ENCODE measurements around the gene COL15A1.

Gene COL15A1

DNA sequence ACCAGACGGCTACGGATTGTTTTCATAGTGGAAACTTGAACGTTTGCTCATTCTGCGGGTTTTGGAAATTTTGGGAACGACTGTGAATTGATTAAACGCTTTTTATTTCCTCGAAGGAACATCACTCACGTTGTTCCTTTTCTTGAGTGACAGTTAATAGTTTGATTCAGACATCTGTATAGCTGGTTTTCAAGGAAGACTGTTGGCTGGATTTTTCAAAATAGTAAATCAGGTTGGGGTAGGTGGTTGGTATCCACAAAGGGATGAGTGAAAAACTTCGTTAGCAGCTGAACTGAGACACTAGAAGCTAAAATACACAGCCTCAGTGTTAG lies 162.3 kb downstream of the COL15A1 start:
- TF ChIP-seq JUND (IDR thresholded peaks at IDR 0.05; ENCODE audit: low read depth): no peak
- no peak for DNase-seq (ENCODE audit: low read depth in 1 of 2, low spot score in 1 of 2)
- in situ Hi-C loops (cut with HindIII; ENCODE audit: low pct_unique_long_range_greater_than_20kb, low sequenced_read_pairs): no loop called here

DNA sequence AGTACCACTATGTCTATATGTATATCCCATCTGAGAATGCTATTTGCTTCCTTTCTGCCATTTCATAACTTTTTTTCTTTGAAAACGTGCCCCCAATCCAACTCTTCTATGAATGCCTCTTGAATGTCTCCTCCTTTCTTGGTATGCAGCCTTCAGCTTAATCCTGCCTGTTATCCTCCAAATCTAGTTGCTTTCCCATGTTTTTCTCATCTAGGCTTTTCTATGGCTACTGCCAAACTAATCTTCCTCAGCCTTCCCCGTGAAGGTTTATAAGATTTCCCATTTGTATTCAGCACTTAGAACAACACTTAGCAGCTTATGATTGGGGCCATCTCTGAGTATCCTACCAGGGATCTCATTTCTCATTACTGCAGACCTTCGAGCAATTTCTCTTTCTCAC lies 163.7 kb downstream of the COL15A1 start:
- DNase-seq (ENCODE audit: low read depth in 1 of 2, low spot score in 1 of 2): no peak
- in situ Hi-C loops (cut with HindIII; ENCODE audit: low pct_unique_long_range_greater_than_20kb, low sequenced_read_pairs): no loop called here
- no peak for TF ChIP-seq JUND (IDR thresholded peaks at IDR 0.05; ENCODE audit: low read depth)

DNA sequence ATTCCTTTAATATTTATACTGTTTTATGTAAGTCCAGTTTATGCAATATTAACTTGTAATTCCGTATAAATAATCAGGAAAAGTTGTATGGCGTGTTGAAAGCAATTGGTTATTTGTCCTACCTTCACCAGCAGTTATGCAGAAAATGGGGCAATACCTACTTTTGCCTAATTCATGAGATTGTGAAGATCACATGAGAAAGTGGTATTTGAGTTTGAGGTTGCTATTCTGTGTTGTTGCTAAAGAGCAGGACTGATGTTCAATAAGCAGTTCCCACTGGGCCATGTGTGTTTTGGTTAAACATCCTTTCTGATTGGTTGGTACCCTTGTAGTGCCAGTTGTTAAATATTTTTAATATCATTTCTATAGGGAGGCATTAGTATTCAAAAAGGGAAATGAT lies 164.4 kb downstream of the COL15A1 start:
- in situ Hi-C loops (cut with HindIII; ENCODE audit: low pct_unique_long_range_greater_than_20kb, low sequenced_read_pairs): no loop called here

DNA sequence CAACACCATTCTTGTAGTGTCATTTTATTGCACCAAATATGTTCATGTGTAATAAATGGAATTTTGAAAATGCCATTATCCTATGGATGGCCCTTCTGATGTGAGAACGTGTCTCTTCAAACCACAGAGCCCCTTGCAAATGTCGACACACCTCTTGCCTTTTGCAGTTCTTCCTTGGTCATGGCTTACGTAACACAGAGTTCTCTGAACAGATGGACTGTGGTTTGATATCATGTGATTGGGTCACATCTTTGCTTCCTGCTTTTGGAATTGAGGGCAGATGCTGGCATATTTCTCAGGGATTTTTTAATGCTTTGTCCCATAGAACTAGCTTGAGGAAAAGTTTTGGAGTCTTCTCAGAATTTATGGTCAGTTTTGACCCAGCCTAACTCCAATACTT lies 165.8 kb downstream of the COL15A1 start:
- in situ Hi-C loops (cut with HindIII; ENCODE audit: low pct_unique_long_range_greater_than_20kb, low sequenced_read_pairs): no loop called here
- no peak for DNase-seq (ENCODE audit: low read depth in 1 of 2, low spot score in 1 of 2)
- no peak for TF ChIP-seq JUND (IDR thresholded peaks at IDR 0.05; ENCODE audit: low read depth)

More for the DNA sequence above, 164.4 kb downstream of the COL15A1 start:
- DNase-seq (ENCODE audit: low read depth in 1 of 2, low spot score in 1 of 2): no peak
- TF ChIP-seq JUND (IDR thresholded peaks at IDR 0.05; ENCODE audit: low read depth): no peak

DNA sequence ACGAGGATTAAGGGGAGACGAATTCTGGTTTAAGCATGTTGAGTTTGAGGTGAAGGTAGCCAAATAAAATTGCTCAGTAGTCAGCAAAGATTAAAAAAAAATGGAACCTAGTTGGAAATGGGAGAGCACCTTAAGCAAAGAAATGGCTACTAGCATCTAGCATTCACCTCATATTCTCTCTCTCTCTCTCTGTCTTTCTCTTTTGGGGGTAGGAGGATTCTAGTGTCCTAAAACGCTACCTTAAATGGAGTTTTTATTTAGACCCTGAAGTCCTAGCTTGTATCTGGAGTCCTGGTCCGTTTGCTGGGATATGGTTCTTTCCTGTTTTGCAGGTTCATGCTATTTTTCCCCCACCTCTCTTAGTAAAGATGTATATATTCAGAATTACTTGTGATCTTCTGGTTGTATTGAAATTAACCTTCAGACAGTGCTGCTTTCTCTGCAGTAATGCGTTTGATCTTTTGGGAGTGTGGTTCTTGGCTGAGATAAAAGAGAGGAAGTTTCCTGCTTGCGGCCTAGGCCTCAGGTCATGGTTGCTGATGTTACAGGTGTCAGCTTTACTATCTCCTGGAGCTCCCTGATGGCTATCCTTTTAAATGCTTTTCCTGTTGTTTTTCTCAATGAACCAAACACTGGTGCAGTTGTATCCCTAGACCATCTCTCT lies 169.2 kb downstream of the COL15A1 start:
- in situ Hi-C loops (cut with HindIII; ENCODE audit: low pct_unique_long_range_greater_than_20kb, low sequenced_read_pairs): no loop called here
- TF ChIP-seq JUND (IDR thresholded peaks at IDR 0.05; ENCODE audit: low read depth): no peak
- DNase-seq (ENCODE audit: low read depth in 1 of 2, low spot score in 1 of 2): no peak

DNA sequence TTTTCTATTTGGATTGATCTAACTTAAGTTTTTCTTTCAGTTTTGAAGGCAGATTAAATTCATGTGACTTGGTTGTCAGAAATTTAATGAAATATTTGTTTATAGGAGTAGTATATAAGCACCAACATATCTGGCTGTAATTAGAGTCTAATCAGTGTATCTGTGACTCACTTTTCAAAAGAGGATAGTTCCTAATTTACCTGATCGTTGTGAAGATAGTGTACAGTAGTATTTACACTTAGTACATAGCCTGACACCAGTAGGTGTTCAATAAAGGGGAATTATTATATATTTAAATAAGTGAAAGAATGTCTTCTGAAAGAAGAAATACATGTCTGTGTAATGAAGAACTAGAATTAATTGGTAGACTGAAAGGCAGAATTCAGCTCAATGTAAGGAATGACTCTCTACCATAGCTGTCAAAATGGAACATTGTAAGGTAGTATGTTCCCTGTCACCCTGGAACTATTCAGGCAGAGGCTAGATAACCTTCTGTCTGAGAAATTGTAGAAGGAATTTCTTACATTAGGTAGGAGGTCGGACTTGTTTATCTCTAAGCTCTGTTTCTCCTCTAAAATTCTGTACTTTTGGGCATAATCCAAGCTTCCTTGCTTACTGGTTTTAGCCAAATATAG lies 169.8 kb downstream of the COL15A1 start:
- DNase-seq (ENCODE audit: low read depth in 1 of 2, low spot score in 1 of 2): no peak
- no peak for TF ChIP-seq JUND (IDR thresholded peaks at IDR 0.05; ENCODE audit: low read depth)
- in situ Hi-C loops (cut with HindIII; ENCODE audit: low pct_unique_long_range_greater_than_20kb, low sequenced_read_pairs): no loop called here

DNA sequence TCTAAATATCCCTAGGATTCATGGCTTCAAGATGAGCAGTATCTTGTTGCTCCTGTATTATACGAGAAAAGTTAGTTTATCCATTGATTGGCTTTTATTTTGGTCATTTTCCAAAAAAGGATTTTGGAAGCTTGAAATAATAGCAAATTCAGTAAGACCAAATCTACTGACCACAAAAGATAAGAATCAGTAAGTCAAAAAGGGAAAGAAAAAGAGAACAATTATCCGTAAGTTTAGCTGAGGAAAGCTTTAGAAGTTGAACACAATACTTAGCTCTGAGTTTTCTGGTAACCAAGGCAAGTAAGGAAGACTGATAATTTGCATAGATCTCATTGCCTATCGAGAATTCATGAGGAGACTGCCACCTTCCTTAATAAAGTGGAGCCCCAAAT lies 170.3 kb downstream of the COL15A1 start:
- in situ Hi-C loops (cut with HindIII; ENCODE audit: low pct_unique_long_range_greater_than_20kb, low sequenced_read_pairs): no loop called here
- DNase-seq (ENCODE audit: low read depth in 1 of 2, low spot score in 1 of 2): no peak
- no peak for TF ChIP-seq JUND (IDR thresholded peaks at IDR 0.05; ENCODE audit: low read depth)

DNA sequence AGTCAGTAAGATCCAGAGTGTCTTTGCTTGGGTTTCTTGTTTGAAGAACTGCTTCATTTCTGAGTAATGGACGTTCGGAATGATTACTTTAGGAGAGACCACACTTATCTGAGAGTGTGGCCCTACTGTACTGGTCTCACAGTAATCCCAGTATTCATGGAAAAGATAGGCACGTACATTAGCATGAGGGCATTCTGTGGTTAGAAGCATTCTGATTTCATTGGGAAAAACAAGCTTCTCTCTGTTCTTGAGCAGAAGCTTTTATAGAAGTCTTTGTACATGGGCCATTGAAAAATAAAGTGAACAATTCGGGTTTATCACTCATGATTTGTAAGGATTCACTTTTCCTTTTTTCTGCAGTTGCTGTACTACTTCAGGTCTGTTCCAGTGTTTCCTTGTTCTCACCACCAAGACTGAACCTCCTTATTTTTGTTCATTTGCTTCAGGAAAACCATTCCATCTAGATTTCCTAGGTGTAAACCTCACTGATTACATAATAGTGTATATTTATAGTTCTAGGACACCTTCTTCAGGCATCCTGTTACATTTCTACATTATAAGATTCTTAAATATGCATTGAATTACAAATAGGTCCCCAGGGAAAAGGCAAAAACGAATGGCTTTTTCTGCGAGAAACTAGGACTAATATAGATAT lies 171.3 kb downstream of the COL15A1 start:
- no peak for TF ChIP-seq JUND (IDR thresholded peaks at IDR 0.05; ENCODE audit: low read depth)
- DNase-seq (ENCODE audit: low read depth in 1 of 2, low spot score in 1 of 2): no peak
- in situ Hi-C loops (cut with HindIII; ENCODE audit: low pct_unique_long_range_greater_than_20kb, low sequenced_read_pairs): no loop called here

DNA sequence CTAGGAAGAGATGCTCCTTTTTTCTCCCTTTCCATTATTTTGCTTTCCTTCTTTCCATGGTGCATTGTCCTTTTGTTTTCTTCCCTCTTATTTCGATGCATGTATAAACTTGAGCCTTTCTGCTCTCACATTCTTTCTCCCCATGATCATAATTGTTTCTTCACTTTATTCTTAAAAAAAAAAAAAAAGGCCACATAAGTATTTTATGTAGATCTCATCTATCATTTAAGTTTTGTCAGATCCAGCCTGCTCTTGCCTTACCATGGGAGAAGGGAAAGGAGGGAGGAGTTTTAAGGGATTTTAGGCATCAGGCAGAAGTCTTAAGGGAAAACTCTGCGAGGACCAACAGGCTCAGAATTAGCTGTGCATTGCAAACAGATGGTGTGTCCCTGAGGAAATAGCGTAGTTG lies 172.3 kb downstream of the COL15A1 start:
- no peak for TF ChIP-seq JUND (IDR thresholded peaks at IDR 0.05; ENCODE audit: low read depth)
- DNase-seq (ENCODE audit: low read depth in 1 of 2, low spot score in 1 of 2): no peak
- in situ Hi-C loops (cut with HindIII; ENCODE audit: low pct_unique_long_range_greater_than_20kb, low sequenced_read_pairs): no loop called here

DNA sequence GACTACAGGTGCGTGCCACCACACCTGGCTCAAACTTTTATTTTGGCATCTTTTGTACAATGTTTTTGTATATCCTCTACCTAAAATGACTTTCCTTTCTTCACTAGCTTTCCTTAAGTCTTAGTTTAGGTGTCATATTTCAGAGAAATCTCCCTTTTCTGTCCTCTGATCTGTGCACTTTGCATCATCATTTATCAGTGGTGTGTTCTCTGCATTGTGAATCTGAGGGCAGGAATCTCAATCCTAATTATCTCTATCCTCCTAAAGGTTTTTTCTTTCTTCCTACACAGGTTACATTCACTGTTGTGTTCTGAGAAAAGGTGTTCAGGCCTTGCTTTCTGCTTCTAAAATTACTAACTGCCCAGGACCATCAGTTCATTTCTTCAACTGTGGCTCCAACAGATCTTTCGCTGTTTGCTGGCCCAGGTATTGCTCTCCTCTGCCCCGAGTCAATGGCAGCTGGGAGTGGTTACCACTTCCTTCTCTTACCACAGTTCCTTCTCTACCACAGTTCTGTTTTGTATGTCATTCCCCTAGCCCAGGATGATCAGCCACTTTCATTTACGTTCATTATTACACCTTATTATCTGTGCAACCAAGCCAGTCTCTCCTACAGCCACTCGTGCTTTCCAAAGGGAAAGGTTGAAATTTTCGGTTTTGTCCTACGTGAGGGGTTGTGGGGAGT lies 175.2 kb downstream of the COL15A1 start:
- in situ Hi-C loops (cut with HindIII; ENCODE audit: low pct_unique_long_range_greater_than_20kb, low sequenced_read_pairs): no loop called here
- no peak for TF ChIP-seq JUND (IDR thresholded peaks at IDR 0.05; ENCODE audit: low read depth)
- DNase-seq (ENCODE audit: low read depth in 1 of 2, low spot score in 1 of 2): no peak

DNA sequence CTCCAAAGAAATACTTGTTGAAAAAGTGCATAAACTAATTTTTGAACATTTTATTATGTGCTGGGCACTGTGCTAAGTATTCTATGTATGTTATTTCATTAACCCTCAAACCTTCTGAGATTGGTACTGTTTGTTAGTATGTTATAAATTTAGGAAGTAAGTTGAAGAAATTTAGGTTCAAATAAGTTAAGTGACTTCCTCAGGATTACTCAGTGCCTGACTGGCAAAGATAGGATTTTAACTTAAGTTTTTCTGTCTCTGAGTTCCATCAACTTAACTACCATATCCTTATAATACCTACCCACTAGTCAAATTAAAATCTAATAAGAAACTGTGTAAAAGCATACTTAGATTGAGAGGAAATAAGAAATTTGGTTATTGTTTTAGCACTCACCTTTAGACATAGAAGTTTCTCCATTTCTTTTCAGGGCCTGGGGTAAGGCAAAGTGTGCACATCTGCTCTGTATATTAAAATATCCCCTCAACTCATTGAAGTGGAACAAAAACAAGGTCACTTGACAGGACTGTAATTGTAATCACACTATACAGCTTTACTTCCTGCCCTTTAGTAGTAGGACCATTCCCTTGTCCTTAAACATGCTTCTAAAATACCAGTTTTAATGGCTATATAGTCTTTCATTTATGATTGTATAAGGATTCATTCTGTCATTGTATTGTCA lies 176.4 kb downstream of the COL15A1 start:
- no peak for DNase-seq (ENCODE audit: low read depth in 1 of 2, low spot score in 1 of 2)
- TF ChIP-seq JUND (IDR thresholded peaks at IDR 0.05; ENCODE audit: low read depth): no peak
- in situ Hi-C loops (cut with HindIII; ENCODE audit: low pct_unique_long_range_greater_than_20kb, low sequenced_read_pairs): no loop called here
